ENCODE data around the gene ZNF541.

ZNF541 gene

DNA sequence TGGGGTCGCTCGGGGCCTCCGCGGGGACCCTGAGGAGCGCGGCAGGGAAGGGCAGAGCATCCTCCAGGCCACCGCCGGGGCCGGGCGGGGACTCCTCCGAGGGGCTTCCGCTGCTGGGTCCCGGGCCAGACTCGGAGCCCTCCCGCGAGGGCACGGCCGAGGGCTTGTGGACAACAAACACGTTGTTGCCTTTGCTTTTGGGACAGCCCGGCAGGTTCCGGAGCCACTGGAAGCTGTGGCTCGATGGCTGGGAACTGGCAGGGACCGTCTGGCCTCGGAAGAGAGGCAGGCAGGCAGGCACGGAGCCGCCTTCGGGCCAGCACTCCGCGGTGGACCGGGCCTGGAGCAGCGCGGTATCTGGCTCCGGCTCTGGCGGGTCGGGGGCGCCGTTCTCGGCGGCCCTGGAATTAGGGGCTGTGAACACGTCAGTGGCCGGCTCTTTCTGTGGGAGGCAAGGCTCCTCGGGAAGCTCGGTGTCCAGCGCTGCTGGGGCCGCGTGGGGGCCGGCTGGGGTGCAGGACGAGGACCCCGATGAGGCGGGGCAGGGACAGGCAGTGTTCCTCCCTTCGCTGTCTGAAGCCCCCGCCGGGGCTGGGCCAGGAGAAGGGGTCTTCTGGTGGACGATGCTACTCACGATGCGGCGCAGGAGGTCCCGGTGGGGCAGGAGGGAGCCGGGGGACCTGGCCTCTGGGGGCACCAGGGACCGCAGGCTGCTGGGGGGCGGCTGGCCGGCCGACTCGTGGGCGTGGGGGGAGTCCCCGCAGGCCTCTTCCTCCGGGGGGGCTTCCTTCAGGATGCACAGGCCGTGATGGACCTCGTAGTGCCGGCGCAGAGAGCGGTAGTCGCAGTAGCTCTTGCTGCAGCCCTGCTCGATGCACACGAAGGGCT lies 27.6 kb downstream of the ZNF541 start:
- peaks cover 11% of the 10 kb centered on the region for H3K27me3 ChIP-seq (replicated peaks; ENCODE audit: control insufficient read depth, insufficient read depth, low read length, poor library complexity, severe bottlenecking)
- H3K9me3 ChIP-seq (ENCODE audit: control insufficient read depth, low read length), result no peaks in the 10 kb centered on the region
- H3K4me3 ChIP-seq (ENCODE audit: insufficient read depth, low read depth, low read length, poor library complexity, severe bottlenecking), result peak overlapping the region; percentile 17
- DNase-seq, result no peak
- H3K27ac ChIP-seq (ENCODE audit: insufficient read depth, low read length, poor library complexity, severe bottlenecking), result no peak overlapping the region
- H3K4me1 ChIP-seq (ENCODE audit: control insufficient read depth, insufficient read depth, low read length, poor library complexity, severe bottlenecking), result peaks cover 10% of the 10 kb centered on the region
- H3K36me3 ChIP-seq (ENCODE audit: control insufficient read depth, insufficient read depth, low read length), result no peaks in the 10 kb centered on the region

DNA sequence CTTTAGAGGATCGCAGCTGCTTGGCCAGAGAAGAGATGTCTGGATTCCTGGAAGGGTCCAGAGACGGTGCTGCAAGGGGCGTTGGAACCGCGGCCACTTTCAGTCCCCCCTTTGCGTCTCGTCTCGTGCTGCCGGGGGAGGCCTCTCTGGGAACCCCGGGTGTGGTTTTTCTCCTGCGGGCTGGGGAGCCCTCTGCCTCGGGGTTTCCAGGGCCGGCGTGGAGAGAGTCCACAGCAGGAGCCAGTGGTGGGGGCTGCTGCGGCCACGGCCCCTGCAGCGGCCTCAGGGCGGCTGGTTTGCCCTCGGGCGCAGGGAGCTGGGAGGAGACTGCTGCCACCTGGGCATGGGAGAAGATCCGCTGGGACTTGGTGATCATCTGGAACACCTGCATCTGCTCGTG lies 28.5 kb downstream of the ZNF541 start:
- no peaks in the 10 kb centered on the region for H3K9me3 ChIP-seq (ENCODE audit: control insufficient read depth, low read length)
- no peak overlapping the region for H3K4me3 ChIP-seq (ENCODE audit: insufficient read depth, low read depth, low read length, poor library complexity, severe bottlenecking)
- H3K36me3 ChIP-seq (ENCODE audit: control insufficient read depth, insufficient read depth, low read length), result no peaks in the 10 kb centered on the region
- DNase-seq, result no peak
- peaks cover 11% of the 10 kb centered on the region for H3K27me3 ChIP-seq (replicated peaks; ENCODE audit: control insufficient read depth, insufficient read depth, low read length, poor library complexity, severe bottlenecking)
- H3K27ac ChIP-seq (ENCODE audit: insufficient read depth, low read length, poor library complexity, severe bottlenecking), result no peak overlapping the region
- H3K4me1 ChIP-seq (ENCODE audit: control insufficient read depth, insufficient read depth, low read length, poor library complexity, severe bottlenecking), result peaks cover 10% of the 10 kb centered on the region

DNA sequence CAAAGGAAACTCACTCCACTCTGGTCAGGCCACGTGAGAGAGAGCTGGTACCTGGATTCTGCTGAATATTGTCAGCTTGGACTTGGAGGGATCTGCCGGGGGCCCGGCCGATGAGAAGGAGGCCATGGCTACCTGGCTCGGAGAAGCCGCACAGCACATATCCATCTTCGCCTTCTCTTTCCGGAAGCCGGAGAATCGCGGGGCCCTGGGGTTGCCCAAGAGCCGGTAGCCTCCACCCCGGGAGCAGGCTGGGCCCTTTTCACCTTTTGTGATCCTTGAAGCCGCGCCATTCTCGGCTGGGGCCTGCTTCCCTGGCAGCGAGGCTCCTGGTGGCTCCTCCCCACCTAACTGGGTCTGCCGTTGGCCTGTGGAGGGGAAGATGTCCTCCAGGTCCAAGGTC lies 28.9 kb downstream of the ZNF541 start:
- H3K27ac ChIP-seq (ENCODE audit: insufficient read depth, low read length, poor library complexity, severe bottlenecking), result no peak overlapping the region
- no peak for DNase-seq
- no peaks in the 10 kb centered on the region for H3K9me3 ChIP-seq (ENCODE audit: control insufficient read depth, low read length)
- no peaks in the 10 kb centered on the region for H3K36me3 ChIP-seq (ENCODE audit: control insufficient read depth, insufficient read depth, low read length)
- H3K4me1 ChIP-seq (ENCODE audit: control insufficient read depth, insufficient read depth, low read length, poor library complexity, severe bottlenecking), result peaks cover 10% of the 10 kb centered on the region
- H3K4me3 ChIP-seq (ENCODE audit: insufficient read depth, low read depth, low read length, poor library complexity, severe bottlenecking), result no peak overlapping the region
- peaks cover 11% of the 10 kb centered on the region for H3K27me3 ChIP-seq (replicated peaks; ENCODE audit: control insufficient read depth, insufficient read depth, low read length, poor library complexity, severe bottlenecking)

DNA sequence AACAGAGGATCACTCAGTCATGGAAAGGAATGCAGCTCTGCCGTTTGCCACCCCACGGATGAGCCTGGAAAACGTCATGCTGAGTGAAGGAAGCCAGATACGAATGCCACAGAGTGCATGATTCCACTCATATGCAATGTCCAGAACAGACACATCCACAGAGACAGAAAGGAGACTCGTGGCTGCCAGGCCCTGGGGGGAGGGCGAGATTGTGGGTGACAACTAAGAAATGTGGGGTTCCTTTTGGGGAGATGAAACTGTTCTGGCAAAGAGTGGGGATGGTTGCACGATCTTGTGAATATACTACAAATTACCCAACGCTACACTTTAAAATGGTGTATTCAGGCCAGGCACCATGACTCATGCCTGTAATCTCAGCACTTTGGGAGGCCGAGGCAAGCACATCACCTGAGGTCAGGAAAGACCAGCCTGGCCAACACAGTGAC lies 30.9 kb downstream of the ZNF541 start:
- DNase-seq, result no peak
- H3K4me1 ChIP-seq (ENCODE audit: control insufficient read depth, insufficient read depth, low read length, poor library complexity, severe bottlenecking), result peaks cover 10% of the 10 kb centered on the region
- no peaks in the 10 kb centered on the region for H3K9me3 ChIP-seq (ENCODE audit: control insufficient read depth, low read length)
- H3K36me3 ChIP-seq (ENCODE audit: control insufficient read depth, insufficient read depth, low read length), result no peaks in the 10 kb centered on the region
- H3K27ac ChIP-seq (ENCODE audit: insufficient read depth, low read length, poor library complexity, severe bottlenecking), result no peak overlapping the region
- no peak overlapping the region for H3K4me3 ChIP-seq (ENCODE audit: insufficient read depth, low read depth, low read length, poor library complexity, severe bottlenecking)
- H3K27me3 ChIP-seq (replicated peaks; ENCODE audit: control insufficient read depth, insufficient read depth, low read length, poor library complexity, severe bottlenecking), result peaks cover 11% of the 10 kb centered on the region

DNA sequence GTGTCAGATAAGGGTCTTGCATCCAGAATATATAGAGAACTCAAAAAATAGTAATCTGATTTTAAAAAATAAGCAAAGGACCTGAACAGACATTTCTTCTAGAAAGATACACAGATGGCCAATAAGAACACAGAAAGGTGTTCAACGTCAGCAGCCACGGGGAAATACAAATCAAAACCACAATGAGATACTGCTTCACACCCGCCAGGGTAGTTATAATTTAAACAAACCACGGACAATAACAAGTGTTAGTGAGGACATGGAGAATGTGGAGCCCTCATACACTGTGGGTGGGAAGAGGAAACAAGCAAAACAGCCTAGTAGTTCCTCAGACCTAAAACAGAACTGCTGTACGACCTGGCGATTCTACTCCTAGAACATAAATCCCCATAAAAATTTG lies 31.4 kb downstream of the ZNF541 start:
- DNase-seq, result peak; percentile 26 to 35 (median 33)
- Histone ChIP-seq H3K36me3 (ENCODE audit: control insufficient read depth, insufficient read depth, low read length) (no peaks in the 10 kb centered on the region), H3K4me1 (ENCODE audit: control insufficient read depth, insufficient read depth, low read length, poor library complexity, severe bottlenecking) (peaks cover 10% of the 10 kb centered on the region), H3K27ac (ENCODE audit: insufficient read depth, low read length, poor library complexity, severe bottlenecking) (no peak overlapping the region), H3K9me3 (ENCODE audit: control insufficient read depth, low read length) (no peaks in the 10 kb centered on the region), H3K27me3 (replicated peaks; ENCODE audit: control insufficient read depth, insufficient read depth, low read length, poor library complexity, severe bottlenecking) (peaks cover 11% of the 10 kb centered on the region), H3K4me3 (ENCODE audit: insufficient read depth, low read depth, low read length, poor library complexity, severe bottlenecking) (no peak overlapping the region)

DNA sequence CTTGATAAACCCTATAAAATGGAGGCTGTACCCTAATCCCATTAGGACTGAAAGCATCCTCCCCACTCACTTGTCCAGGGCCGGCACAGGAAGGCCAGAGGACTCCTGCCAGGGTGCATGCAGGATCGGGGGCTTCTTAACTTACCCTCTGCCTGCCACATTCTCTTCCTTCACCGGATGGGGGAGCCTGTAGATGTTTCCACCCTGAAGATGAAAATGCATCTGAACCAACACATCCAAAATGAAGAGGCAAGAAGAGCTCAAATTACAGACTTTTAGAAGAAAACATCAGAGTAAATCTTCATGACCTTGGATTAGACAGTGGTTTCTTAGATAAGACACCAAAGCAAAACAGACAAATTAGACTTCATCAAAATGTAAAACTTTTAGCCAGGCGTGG lies 32.2 kb downstream of the ZNF541 start:
- no peak overlapping the region for H3K4me3 ChIP-seq (ENCODE audit: insufficient read depth, low read depth, low read length, poor library complexity, severe bottlenecking)
- no peak overlapping the region for H3K27ac ChIP-seq (ENCODE audit: insufficient read depth, low read length, poor library complexity, severe bottlenecking)
- H3K36me3 ChIP-seq (ENCODE audit: control insufficient read depth, insufficient read depth, low read length), result no peaks in the 10 kb centered on the region
- DNase-seq, result no peak
- H3K27me3 ChIP-seq (replicated peaks; ENCODE audit: control insufficient read depth, insufficient read depth, low read length, poor library complexity, severe bottlenecking), result peaks cover 11% of the 10 kb centered on the region
- H3K9me3 ChIP-seq (ENCODE audit: control insufficient read depth, low read length), result no peaks in the 10 kb centered on the region
- H3K4me1 ChIP-seq (ENCODE audit: control insufficient read depth, insufficient read depth, low read length, poor library complexity, severe bottlenecking), result peaks cover 10% of the 10 kb centered on the region

DNA sequence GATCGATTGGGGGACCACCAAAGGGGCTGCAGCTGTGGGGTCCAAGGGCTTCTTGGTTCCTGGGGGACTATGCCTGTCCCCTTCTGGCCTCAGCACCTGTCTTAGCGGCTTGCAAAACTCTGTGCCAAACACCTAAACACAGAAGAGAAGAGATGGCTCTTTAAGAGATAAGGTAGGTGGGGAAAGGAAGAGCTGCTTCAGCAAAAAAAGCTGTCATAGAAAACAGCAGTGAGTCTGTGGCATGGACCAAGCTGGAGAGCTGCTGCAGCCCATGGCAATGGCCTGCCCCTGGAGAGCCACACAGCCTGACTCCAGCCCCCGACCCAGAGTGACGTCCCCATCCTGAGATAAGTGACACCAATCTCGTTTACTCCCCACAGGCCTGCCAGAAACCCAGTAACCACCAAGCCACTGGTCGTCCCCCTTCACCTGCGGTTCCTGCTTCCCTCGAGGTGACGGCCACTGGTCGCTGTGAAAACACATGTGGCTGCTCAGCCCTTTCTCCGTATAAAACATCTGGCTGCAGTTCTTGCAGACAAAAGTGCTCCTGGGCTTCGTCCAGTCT lies 33.1 kb downstream of the ZNF541 start:
- H3K27me3 ChIP-seq (replicated peaks; ENCODE audit: control insufficient read depth, insufficient read depth, low read length, poor library complexity, severe bottlenecking), result peaks cover 6% of the 10 kb centered on the region
- H3K36me3 ChIP-seq (ENCODE audit: control insufficient read depth, insufficient read depth, low read length), result no peaks in the 10 kb centered on the region
- no peak overlapping the region for H3K4me3 ChIP-seq (ENCODE audit: insufficient read depth, low read depth, low read length, poor library complexity, severe bottlenecking)
- no peaks in the 10 kb centered on the region for H3K9me3 ChIP-seq (ENCODE audit: control insufficient read depth, low read length)
- DNase-seq, result peak in 2 of 3 donors; percentile 6 to 22
- H3K27ac ChIP-seq (ENCODE audit: insufficient read depth, low read length, poor library complexity, severe bottlenecking), result no peak overlapping the region
- H3K4me1 ChIP-seq (ENCODE audit: control insufficient read depth, insufficient read depth, low read length, poor library complexity, severe bottlenecking), result peaks cover 7% of the 10 kb centered on the region

DNA sequence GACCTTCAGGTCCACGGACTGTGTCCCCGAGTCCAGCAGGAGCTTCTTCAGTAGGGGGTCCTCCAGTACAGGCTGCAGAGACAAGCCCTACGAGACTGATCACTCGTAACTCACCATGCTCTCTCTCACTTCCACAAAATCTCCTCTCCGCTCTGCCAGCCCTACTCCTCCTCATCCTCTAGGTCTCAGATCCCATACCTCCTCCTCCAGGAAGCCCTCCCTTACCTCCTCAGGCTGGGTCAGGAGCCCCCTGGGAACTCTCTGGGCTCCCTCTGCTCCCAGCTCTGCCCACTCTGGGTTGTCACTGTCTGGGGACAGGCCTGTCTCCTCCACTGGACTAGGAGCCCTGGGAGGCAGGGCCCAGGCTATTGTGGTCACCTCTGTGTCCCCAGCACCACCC lies 34.1 kb downstream of the ZNF541 start:
- Histone ChIP-seq H3K36me3 (ENCODE audit: control insufficient read depth, insufficient read depth, low read length) (no peaks in the 10 kb centered on the region), H3K27ac (ENCODE audit: insufficient read depth, low read length, poor library complexity, severe bottlenecking) (no peak overlapping the region), H3K9me3 (ENCODE audit: control insufficient read depth, low read length) (no peaks in the 10 kb centered on the region), H3K4me1 (ENCODE audit: control insufficient read depth, insufficient read depth, low read length, poor library complexity, severe bottlenecking) (peaks cover 4% of the 10 kb centered on the region), H3K27me3 (replicated peaks; ENCODE audit: control insufficient read depth, insufficient read depth, low read length, poor library complexity, severe bottlenecking) (no peaks in the 10 kb centered on the region), H3K4me3 (ENCODE audit: insufficient read depth, low read depth, low read length, poor library complexity, severe bottlenecking) (no peak overlapping the region)
- no peak for DNase-seq

DNA sequence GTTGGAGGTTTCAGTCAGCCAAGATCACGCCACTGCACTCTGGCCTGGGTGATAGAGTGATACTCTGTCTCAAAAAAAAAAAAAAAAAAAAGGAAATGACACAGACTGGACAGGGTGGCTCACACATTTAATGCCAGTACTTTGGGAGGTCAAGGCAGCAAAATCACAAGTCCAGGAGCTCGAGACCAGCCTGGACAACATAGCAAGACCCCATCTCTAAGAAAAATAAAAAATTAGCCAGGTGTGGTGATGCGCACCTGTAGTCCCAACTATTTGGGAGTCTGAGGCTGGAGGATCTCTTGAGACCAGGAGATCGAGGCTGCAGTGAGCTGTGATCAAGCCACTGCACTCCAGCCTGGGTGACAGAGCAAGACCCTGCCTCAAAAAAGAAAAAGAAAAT lies 35.5 kb downstream of the ZNF541 start:
- Histone ChIP-seq H3K4me3 (ENCODE audit: insufficient read depth, low read depth, low read length, poor library complexity, severe bottlenecking) (no peak overlapping the region), H3K36me3 (ENCODE audit: control insufficient read depth, insufficient read depth, low read length) (no peaks in the 10 kb centered on the region), H3K4me1 (ENCODE audit: control insufficient read depth, insufficient read depth, low read length, poor library complexity, severe bottlenecking) (peaks cover 4% of the 10 kb centered on the region), H3K27ac (ENCODE audit: insufficient read depth, low read length, poor library complexity, severe bottlenecking) (no peak overlapping the region), H3K27me3 (replicated peaks; ENCODE audit: control insufficient read depth, insufficient read depth, low read length, poor library complexity, severe bottlenecking) (no peaks in the 10 kb centered on the region), H3K9me3 (ENCODE audit: control insufficient read depth, low read length) (no peaks in the 10 kb centered on the region)
- DNase-seq, result no peak

DNA sequence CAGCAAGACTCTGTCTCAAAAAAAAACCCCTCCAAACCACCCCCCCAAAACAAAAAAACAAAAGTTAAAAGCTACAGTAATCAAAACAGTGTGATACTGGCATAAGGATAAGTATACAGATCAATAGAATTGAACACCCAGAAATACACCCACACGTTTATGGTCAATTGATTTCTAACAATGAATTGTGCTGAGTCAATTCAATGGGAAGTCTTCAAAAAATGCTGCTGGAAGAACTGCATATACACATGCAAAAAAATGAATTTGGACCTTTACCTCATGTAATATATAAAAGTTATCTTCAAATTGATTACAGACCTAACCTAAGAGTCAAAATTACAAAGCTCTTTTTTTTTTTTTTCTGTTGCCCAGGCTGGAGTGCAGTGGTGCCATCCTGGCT lies 38.3 kb downstream of the ZNF541 start:
- Histone ChIP-seq H3K27ac (ENCODE audit: insufficient read depth, low read length, poor library complexity, severe bottlenecking) (no peak overlapping the region), H3K9me3 (ENCODE audit: control insufficient read depth, low read length) (no peaks in the 10 kb centered on the region), H3K36me3 (ENCODE audit: control insufficient read depth, insufficient read depth, low read length) (no peaks in the 10 kb centered on the region), H3K4me3 (ENCODE audit: insufficient read depth, low read depth, low read length, poor library complexity, severe bottlenecking) (no peak overlapping the region), H3K27me3 (replicated peaks; ENCODE audit: control insufficient read depth, insufficient read depth, low read length, poor library complexity, severe bottlenecking) (no peaks in the 10 kb centered on the region), H3K4me1 (ENCODE audit: control insufficient read depth, insufficient read depth, low read length, poor library complexity, severe bottlenecking) (no peaks in the 10 kb centered on the region)
- no peak for DNase-seq

Measured in effector memory CD4-positive, alpha-beta T cell (primary cell).